ENCODE results near the gene TGFBR3.
A peak's percentile ranks its signal among the peaks of the same experiment; 100 is the strongest.

TGFBR3 gene

DNA sequence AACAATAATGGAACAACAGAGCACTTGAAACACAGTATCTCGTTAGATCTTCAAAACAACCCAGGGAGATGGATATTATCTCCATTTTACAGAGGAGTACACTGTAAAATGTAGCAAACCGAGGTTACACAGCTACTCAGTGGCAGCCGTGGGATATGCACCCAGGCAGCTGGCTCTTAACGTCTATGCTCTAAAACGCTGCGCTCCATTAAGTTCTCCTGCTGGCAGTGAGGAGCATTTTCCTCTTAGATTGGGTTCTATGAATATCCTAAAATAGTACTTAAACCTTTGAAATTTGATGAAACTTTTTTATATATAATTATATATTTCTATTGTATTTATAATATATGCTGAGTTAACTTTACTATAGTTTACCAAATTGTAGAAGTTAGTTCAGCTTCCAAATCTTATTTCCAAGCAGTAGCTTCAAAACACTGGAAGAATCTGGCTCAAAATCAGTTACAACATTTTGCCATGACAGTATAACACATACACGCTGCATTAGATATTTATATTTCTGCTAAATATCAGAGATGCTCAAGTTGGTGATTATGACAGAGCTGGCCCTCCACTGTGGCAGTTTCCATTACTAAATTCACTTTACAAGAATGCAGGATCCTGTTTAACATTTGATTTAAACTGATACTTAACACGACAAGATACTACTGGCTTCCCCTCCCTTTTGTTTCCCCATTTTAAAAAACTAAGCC is 49.5 kb downstream of the TGFBR3 start:
- POLR2A ChIA-PET, result interaction anchor here (0.6 kb wide), 1 partner anchor 96 kb away, joined by 3 read pairs; no protein-coding TSS in a partner anchor
- Histone ChIP-seq H3K9me3 (ENCODE audit: control insufficient read depth, insufficient read depth, low read depth, low read length) (no peaks in the 10 kb centered on the region), H3K36me3 (ENCODE audit: control insufficient read depth in 2 of 2, insufficient read depth in 1 of 2, low read length in 2 of 2) (no peaks in the 10 kb centered on the region; a peak in 1 of 3 replicates), H3K4me1 (ENCODE audit: control insufficient read depth, insufficient read depth, low read length) (peaks cover 10% of the 10 kb centered on the region), H3K27ac (ENCODE audit: extremely low read depth, low read depth, low read length) (no peak overlapping the region), H3K4me3 (ENCODE audit: low read depth, low read length) (no peak overlapping the region)
- CTCF ChIA-PET, result interaction anchor here (0.6 kb wide), 1 partner anchor 75 kb away, joined by 4 read pairs; no protein-coding TSS in a partner anchor
- TF ChIP-seq ZBTB48 (tag by site-specific recombination; IDR thresholded peaks at IDR 0.05) (no peak), ZNF221 (tag by site-specific recombination; IDR thresholded peaks at IDR 0.05; ENCODE audit: borderline replicate concordance) (no peak), ZNF394 (tag by site-specific recombination; IDR thresholded peaks at IDR 0.05; ENCODE audit: borderline replicate concordance) (no peak), ZNF549 (tag by site-specific recombination; IDR thresholded peaks at IDR 0.05) (no peak), ZNF324 (tag by site-specific recombination; IDR thresholded peaks at IDR 0.05) (no peak), WT1 (tag by site-specific recombination; IDR thresholded peaks at IDR 0.05) (no peak), ZNF184 (tag by site-specific recombination; IDR thresholded peaks at IDR 0.05) (no peak), TCF7L2 (IDR thresholded peaks at IDR 0.05; ENCODE audit: borderline replicate concordance, low read depth, low read length) (no peak), ZNF558 (tag by site-specific recombination; IDR thresholded peaks at IDR 0.05) (no peak), ZNF350 (tag by site-specific recombination; IDR thresholded peaks at IDR 0.05) (no peak), ZNF792 (tag by site-specific recombination; IDR thresholded peaks at IDR 0.05) (no peak), SALL2 (tag by site-specific recombination; IDR thresholded peaks at IDR 0.05; ENCODE audit: borderline replicate concordance) (no peak)
- TF ChIP-seq, protein P1, sequence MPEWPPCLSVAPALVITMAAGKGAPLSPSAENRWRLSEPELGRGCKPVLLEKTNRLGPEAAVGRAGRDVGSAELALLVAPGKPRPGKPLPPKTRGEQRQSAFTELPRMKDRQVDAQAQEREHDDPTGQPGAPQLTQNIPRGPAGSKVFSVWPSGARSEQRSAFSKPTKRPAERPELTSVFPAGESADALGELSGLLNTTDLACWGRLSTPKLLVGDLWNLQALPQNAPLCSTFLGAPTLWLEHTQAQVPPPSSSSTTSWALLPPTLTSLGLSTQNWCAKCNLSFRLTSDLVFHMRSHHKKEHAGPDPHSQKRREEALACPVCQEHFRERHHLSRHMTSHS (tag by site-specific recombination; IDR thresholded peaks at IDR 0.05), result no peak

DNA sequence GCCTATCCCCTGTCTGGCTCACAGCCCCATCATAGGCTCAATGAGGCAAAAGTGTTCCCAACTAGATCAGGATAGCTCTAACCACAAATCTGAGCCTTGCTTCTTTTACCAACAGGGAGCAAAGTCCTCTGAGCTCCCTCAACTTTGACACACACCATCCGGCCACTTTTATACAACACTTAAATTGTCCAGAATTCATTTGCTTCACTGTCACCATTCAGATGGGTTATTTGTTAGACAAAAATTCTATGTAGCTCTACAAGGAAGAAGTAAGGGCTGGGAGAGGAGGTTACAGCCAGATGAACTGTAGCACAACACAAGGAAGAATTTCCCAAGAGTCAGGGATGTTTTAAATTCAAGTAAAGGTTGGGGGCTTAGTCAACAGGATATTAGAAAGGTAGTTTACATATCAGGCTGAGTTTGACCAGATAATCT is 50.8 kb downstream of the TGFBR3 start:
- no peaks in the 10 kb centered on the region for H3K9me3 ChIP-seq (ENCODE audit: control insufficient read depth, insufficient read depth, low read depth, low read length)
- CTCF ChIA-PET, result no interaction called here
- peaks cover 19% of the 10 kb centered on the region for H3K4me1 ChIP-seq (ENCODE audit: control insufficient read depth, insufficient read depth, low read length)
- no peak overlapping the region for H3K4me3 ChIP-seq (ENCODE audit: low read depth, low read length)
- no peak overlapping the region for H3K27ac ChIP-seq (ENCODE audit: extremely low read depth, low read depth, low read length)
- POLR2A ChIA-PET, result interaction anchor here (0.7 kb wide), 1 partner anchor 316 kb away, joined by 5 read pairs; no protein-coding TSS in a partner anchor
- H3K36me3 ChIP-seq (ENCODE audit: control insufficient read depth in 2 of 2, insufficient read depth in 1 of 2, low read length in 2 of 2), result no peaks in the 10 kb centered on the region; a peak in 1 of 3 replicates
- TF ChIP-seq, protein P2, sequence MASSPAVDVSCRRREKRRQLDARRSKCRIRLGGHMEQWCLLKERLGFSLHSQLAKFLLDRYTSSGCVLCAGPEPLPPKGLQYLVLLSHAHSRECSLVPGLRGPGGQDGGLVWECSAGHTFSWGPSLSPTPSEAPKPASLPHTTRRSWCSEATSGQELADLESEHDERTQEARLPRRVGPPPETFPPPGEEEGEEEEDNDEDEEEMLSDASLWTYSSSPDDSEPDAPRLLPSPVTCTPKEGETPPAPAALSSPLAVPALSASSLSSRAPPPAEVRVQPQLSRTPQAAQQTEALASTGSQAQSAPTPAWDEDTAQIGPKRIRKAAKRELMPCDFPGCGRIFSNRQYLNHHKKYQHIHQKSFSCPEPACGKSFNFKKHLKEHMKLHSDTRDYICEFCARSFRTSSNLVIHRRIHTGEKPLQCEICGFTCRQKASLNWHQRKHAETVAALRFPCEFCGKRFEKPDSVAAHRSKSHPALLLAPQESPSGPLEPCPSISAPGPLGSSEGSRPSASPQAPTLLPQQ (tag by site-specific recombination; IDR thresholded peaks at IDR 0.05), result no peak
- TF ChIP-seq, protein P3, sequence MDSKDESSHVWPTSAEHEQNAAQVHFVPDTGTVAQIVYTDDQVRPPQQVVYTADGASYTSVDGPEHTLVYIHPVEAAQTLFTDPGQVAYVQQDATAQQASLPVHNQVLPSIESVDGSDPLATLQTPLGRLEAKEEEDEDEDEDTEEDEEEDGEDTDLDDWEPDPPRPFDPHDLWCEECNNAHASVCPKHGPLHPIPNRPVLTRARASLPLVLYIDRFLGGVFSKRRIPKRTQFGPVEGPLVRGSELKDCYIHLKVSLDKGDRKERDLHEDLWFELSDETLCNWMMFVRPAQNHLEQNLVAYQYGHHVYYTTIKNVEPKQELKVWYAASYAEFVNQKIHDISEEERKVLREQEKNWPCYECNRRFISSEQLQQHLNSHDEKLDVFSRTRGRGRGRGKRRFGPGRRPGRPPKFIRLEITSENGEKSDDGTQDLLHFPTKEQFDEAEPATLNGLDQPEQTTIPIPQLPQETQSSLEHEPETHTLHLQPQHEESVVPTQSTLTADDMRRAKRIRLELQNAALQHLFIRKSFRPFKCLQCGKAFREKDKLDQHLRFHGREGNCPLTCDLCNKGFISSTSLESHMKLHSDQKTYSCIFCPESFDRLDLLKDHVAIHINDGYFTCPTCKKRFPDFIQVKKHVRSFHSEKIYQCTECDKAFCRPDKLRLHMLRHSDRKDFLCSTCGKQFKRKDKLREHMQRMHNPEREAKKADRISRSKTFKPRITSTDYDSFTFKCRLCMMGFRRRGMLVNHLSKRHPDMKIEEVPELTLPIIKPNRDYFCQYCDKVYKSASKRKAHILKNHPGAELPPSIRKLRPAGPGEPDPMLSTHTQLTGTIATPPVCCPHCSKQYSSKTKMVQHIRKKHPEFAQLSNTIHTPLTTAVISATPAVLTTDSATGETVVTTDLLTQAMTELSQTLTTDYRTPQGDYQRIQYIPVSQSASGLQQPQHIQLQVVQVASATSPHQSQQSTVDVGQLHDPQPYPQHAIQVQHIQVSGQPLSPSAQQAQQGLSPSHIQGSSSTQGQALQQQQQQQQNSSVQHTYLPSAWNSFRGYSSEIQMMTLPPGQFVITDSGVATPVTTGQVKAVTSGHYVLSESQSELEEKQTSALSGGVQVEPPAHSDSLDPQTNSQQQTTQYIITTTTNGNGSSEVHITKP (tag by site-specific recombination; IDR thresholded peaks at IDR 0.05), result peak; percentile 51
